HG02623 (cell line): ENCODE results near the gene MICU1.
"Not testable (repeated sequence)": the region's sequence is repeated elsewhere in the genome, so short reads cannot be mapped to it uniquely, and the experiment has no call there.

Experiments used
- ATAC-seq: cut with Tn5 transposase; IDR thresholded peaks from one replicate; pipeline ENCODE4 v1.9.1; 2021; ENCODE audit warnings: moderate library complexity; ENCODE audit not compliant: unreplicated experiment

MICU1 gene, protein sequence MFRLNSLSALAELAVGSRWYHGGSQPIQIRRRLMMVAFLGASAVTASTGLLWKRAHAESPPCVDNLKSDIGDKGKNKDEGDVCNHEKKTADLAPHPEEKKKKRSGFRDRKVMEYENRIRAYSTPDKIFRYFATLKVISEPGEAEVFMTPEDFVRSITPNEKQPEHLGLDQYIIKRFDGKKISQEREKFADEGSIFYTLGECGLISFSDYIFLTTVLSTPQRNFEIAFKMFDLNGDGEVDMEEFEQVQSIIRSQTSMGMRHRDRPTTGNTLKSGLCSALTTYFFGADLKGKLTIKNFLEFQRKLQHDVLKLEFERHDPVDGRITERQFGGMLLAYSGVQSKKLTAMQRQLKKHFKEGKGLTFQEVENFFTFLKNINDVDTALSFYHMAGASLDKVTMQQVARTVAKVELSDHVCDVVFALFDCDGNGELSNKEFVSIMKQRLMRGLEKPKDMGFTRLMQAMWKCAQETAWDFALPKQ

DNA sequence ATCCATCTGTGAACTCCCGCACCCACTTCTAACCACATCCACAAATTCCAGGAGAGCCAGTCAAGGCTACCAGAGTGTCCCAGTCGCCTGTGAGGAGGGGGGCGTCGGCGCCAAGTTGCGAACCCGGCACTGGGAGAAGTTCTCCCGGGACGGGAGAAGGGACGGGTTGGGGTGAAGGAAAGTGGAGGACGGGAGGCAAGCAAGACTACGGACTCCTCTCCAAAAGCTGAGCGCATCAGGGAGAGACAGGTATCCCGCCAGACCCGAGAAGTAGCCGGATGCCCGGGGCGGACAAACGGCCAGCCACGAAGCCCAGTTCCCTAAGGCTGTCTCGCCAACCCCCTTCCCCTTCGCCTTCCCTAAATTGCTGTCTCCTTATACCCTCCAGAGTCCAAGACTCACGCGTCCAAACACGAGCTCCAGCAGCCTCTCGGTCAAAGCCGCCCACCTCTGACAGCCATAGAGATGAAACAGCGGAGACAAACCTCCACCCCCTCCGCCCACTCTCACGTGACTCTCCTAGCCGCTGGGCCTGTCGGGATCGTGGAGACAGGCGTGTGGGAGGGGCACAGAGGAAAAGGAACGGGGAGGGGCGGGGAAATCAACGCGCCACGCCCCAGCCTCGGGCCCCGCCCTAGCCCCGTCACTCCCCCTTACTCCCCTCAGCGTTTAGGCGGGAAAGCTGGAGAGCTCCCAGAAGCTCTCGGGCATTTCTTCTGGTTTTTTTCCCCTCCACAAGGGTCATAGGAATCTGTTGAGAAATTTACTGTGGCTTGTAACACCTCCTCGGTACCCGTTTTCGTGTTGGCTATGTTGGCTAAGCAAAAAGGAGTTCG lies at the start of gene MICU1:
Gene MICU1 (minus strand): TSS at position 472 of the 836 bp plus-strand sequence. CDS start 59,286 bp downstream, outside the sequence.
- peak; percentile 95 for ATAC-seq

- not testable (repeated sequence) for ATAC-seq
Observed at GRCh38 chr10:72674174-72674573, 48.3 kb upstream of the MICU1 start.

GRCh38 chr10:72673280-72673679 lies 47.4 kb upstream of the MICU1 start:
- no peak for ATAC-seq

- no peak for ATAC-seq
Observed at GRCh38 chr10:72667207-72667864, 41.5 kb upstream of the MICU1 start.

DNA sequence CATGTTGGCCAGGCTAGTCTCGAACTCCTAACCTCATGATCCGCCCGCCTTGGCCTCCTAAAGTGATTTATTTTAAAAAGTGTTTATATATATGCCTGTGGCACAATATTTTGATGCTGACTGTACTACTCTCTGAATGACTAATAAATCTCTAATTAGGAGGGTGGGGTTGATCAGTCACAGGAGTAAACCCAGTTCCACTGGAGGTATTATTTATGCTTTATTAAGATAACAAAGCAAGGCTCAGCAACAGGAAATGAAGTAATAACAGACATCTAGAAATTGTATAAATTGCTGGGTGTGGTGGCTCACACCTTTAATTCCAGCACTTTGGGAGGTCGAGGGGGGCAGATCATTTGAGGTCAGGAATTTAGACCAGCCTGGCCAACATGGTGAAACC lies 40.0 kb upstream of the MICU1 start:
- no peak for ATAC-seq

DNA sequence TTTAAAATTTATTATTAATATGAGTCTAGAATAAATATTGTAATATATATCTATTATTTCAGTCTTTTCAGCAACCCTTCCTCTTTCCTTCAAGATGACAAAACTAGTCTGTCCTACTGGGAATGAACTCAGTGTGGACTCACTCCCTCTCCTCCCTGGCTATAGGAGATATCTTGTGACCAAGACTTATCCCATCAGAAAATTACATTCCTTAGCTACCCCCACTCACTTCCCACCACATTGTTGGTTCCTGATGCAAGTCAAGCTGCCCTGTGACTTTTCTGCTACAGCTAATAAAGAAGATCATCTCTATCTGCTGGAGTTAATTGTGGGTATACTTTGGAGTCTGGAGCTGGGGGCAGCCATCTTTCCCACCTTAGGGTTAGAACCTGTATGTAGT lies 38.1 kb upstream of the MICU1 start:
- ATAC-seq: no peak

DNA sequence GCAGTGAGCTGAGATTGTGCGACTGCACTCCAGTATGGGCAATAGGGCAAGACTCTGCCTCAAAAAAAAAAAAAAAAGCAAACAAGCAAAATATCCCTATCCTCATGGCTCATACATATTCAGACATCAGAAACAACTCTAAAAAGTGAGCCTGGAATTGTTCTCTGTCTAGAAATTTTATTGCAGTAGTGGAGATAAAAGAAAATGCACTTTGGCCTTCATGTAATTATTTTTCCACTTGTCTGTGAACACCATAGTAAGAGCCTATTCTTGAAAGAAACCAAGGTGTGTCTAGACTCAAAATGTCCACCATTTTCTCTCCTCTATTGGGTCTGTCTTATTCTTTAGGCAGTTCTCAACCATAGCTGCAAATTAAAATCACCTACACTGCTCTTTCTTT lies 35.6 kb upstream of the MICU1 start:
- ATAC-seq: no peak

GRCh38 chr10:72660220-72660619 lies 34.3 kb upstream of the MICU1 start:
- no peak for ATAC-seq

GRCh38 chr10:72659694-72660093 lies 33.8 kb upstream of the MICU1 start:
- ATAC-seq: no peak

DNA sequence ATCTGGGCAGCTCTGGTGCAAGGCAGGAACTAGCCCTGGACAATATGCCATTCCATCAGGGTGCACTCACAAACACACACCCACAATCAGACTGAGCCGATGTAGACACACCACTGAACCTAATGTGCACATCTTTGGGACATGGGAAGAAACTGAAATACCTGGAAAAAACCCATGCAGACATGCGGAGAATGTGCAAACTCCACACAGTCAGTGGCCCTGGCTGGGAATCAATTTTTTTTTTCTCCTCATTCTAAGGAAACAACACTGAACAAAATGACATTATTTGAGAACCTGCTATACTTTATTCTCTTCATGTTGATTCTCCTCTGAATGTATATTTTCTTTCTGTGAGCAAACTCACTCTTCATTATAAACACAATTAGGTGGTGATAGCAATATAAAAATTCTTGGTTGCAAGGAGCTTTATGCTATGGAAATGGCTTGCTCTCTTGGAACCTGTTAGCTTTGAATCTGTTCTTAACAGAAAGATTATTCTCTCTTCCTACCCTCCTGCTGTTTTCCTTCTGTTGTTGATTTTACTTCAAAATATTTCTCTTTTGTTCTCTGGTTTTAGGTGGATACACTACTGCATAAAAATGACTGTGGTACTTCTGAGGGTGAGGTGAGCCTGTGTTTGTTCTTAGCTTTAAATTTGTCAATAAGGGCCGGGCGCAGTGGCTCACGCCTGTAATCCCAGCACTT lies 33.0 kb upstream of the MICU1 start:
- ATAC-seq: no peak

DNA sequence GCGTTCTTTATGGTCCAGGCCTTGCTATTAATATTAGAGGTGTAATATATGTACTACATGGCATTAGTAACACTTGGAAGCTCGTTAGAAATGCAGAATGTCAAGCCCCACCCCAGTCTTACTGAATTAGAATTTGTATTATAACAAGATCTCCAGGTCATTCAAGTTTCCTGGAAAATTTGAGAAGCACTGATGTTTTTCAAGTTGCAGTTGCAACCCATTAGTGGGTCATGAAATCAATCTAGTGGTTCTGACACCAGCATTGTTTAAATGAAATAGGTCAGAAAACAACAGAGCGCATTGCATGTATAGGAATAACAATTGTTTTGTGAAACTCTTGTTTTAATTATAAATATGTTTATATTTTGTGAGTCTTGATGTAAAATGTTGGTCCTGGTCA lies 28.8 kb upstream of the MICU1 start:
- no peak for ATAC-seq

GRCh38 chr10:72653383-72654096 lies 27.7 kb upstream of the MICU1 start:
- ATAC-seq: no peak

GRCh38 chr10:72649291-72649690 lies 23.4 kb upstream of the MICU1 start:
- no peak for ATAC-seq

- ATAC-seq: no peak
Observed at GRCh38 chr10:72648301-72648700, 22.4 kb upstream of the MICU1 start.

- not testable (repeated sequence) for ATAC-seq
Observed at GRCh38 chr10:72646971-72647370, 21.1 kb upstream of the MICU1 start.

DNA sequence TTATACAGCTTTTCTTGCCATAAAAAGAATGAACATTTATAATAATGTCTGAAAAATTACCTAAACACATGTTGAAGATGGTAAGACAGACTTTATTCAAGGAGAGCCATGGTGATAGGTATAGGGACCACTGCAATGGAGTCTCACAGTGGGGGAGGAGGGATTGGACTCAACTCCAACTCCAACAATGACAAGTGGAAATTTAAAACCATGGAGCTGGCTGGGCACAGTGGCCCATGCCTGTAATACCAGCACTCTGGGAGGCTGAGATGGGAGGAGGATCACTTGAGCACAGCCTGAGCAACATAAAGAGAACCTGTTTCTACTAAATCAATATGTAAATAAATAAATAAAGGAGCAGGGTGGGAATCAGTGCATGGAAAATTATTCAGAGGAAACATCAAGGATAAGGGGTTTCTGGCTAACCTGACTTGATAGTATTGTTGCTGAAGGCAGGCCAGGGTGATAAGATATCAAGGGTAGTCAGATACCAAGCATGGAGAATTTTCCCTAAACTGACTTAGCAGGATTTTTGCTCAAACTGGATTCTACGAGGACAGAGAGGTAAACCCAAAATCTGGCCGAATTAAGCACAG lies 19.5 kb upstream of the MICU1 start:
- ATAC-seq: no peak

DNA sequence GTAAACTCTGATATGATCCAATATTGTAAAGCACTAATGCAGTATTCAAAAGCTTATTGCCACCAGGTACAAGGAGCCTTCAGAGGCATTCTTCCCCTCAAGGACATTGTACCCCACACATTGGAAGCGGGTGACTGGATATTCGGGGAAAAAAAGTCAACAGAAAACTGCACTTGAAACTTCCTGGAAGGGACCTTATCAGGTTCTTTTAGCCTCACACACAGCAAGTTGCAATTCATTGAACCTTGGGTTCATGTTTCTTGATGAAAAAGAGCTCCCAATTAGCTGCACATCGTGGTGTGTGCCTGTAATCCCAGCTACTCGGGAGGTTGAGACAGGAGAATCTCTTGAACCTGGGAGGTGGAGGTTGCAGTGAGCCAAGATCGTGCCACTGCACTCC lies 16.4 kb upstream of the MICU1 start:
- ATAC-seq: no peak

GRCh38 chr10:72639441-72639873 lies 13.6 kb upstream of the MICU1 start:
- ATAC-seq: no peak

- no peak for ATAC-seq
Observed at GRCh38 chr10:72638586-72639440, 12.9 kb upstream of the MICU1 start.
